Forelimb muscle (tissue), 1 donor: Measurements from ENCODE around the gene GAGE12J. TPM values are rescaled to one million over a fixed set of nuclear protein-coding genes. Genes with fewer than 3 reads are reported as not detected.
"Not testable (repeated sequence)": the region's sequence is repeated elsewhere in the genome, so short reads cannot be mapped to it uniquely, and the experiment has no call there.

Experiments
- DNase-seq: peaks from one replicate; pipeline ENCODE4 v3.0.0-alpha.2; 2013; ENCODE audit warnings: low read depth
- polyA plus RNA-seq: library from polyadenylated mRNA; unstranded; fragments of 120-200 nt; gene quantifications from one replicate; pipeline ENCODE4 v1.2.1, GENCODE V29; 2013; ENCODE audit not compliant: insufficient read length

Gene GAGE12J
- polyA plus RNA-seq, 1 donor, result not detected

- DNase-seq, result no peak
Measured at GRCh38 chrX:49310371-49310770, 11.5 kb upstream of the GAGE12J start.

GRCh38 chrX:49312176-49312575 lies 9.7 kb upstream of the GAGE12J start:
- DNase-seq, result no peak

GRCh38 chrX:49316085-49316484 lies 5.8 kb upstream of the GAGE12J start:
- no peak for DNase-seq

GRCh38 chrX:49322266-49322665 lies 429 bp downstream of the GAGE12J start:
- not testable (repeated sequence) for DNase-seq

GRCh38 chrX:49323735-49324134 lies 1.9 kb downstream of the GAGE12J start:
- not testable (repeated sequence) for DNase-seq

GRCh38 chrX:49330421-49330820 lies 8.6 kb downstream of the GAGE12J start:
- DNase-seq, result not testable (repeated sequence)

- not testable (repeated sequence) for DNase-seq
Measured at GRCh38 chrX:49331282-49331681, 9.4 kb downstream of the GAGE12J start, which contains the start of gene GAGE13. Gene GAGE13, plus strand, starts transcription at chrX:49331582. Its CDS starts 1,156 bp downstream, at chrX:49332738.

GRCh38 chrX:49331841-49332240 lies 10.0 kb downstream of the GAGE12J start:
- not testable (repeated sequence) for DNase-seq

GRCh38 chrX:49341449-49341848 lies 19.6 kb downstream of the GAGE12J start:
- not testable (repeated sequence) for DNase-seq

- DNase-seq, result not testable (repeated sequence)
Measured at GRCh38 chrX:49344496-49345175, 22.8 kb downstream of the GAGE12J start.

- not testable (repeated sequence) for DNase-seq
Measured at GRCh38 chrX:49345402-49345801, 23.6 kb downstream of the GAGE12J start.

- not testable (repeated sequence) for DNase-seq
Measured at GRCh38 chrX:49346150-49346549, 24.3 kb downstream of the GAGE12J start.

Other genes with a start within 250 kb of the GAGE12J start
- 19.8 TPM for gene PRAF2, start 248.0 kb upstream of the GAGE12J start, polyA plus RNA-seq
- gene WDR45, start 242.2 kb upstream of the GAGE12J start, polyA plus RNA-seq, result 34.4 TPM
- gene GPKOW, start 198.3 kb upstream of the GAGE12J start, polyA plus RNA-seq, result 19.0 TPM
- 1.9 TPM for gene MAGIX, start 159.3 kb upstream of the GAGE12J start, polyA plus RNA-seq
- gene PLP2, start 150.1 kb upstream of the GAGE12J start, polyA plus RNA-seq, result 179 TPM
- 3.6 TPM for gene PRICKLE3, start 135.7 kb upstream of the GAGE12J start, polyA plus RNA-seq
- gene SYP, start 121.8 kb upstream of the GAGE12J start, polyA plus RNA-seq, result 1.0 TPM
- gene CACNA1F, start 88.7 kb upstream of the GAGE12J start, polyA plus RNA-seq, result 0.03 TPM
- gene CCDC22, start 86.6 kb upstream of the GAGE12J start, polyA plus RNA-seq, result 12.4 TPM
- gene FOXP3, start 57.3 kb upstream of the GAGE12J start, polyA plus RNA-seq, result 0.35 TPM
- 7.9 TPM for gene PPP1R3F, start 52.2 kb upstream of the GAGE12J start, polyA plus RNA-seq
- gene GAGE10, start 18.4 kb upstream of the GAGE12J start, polyA plus RNA-seq, result not detected
- not detected for gene GAGE13, start 9.5 kb downstream of the GAGE12J start, polyA plus RNA-seq
- not detected for gene GAGE12C, start 210.1 kb downstream of the GAGE12J start, polyA plus RNA-seq
- not detected for gene GAGE12D, start 219.7 kb downstream of the GAGE12J start, polyA plus RNA-seq
- not detected for gene GAGE12E, start 229.3 kb downstream of the GAGE12J start, polyA plus RNA-seq
- gene GAGE12F, start 238.8 kb downstream of the GAGE12J start, polyA plus RNA-seq, result not detected
- gene GAGE12G, start 248.4 kb downstream of the GAGE12J start, polyA plus RNA-seq, result not detected